ENCODE data around the gene TMEM179. TPM values are rescaled to one million over a fixed set of nuclear protein-coding genes. Genes with fewer than 3 reads are reported as not detected.

TMEM179 gene
- total and polyA plus RNA-seq, 10 of the 15 experiments (the other 5 are each of a cell fraction or from before 2014, with no cell fraction given): not detected

DNA sequence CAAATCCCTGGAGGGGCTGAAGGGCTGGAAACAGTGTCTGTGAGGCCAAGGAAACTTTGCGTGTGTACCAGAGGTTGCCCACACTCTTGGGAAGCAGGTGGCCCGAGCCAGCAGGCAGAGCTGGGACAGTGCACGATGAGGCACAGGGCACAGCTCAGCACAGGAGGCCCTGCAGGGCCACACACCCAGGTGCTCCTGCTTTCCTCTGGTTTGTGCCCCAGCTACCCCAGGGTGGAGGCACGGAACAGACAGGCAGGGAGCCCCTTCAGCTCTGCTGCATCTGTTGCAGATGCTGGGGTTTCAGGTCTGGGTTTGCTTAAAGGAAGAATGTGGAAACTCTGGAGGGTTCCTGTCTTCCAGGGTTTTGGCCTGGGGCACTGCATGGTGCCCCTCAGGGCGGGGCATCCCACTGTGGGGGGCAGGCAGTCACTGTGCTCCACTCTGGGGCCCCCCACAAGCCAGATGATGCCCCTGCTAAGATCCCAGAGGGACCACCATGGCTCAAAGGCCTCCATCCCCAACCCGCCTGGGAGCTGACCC lies 8.6 kb downstream of the TMEM179 start:
- ChIA-PET SMC1A (ENCODE audit: uncharacterized antibody, unreplicated experiment) (no interaction called here), CTCF (interaction anchor here (0.9 kb wide), 1 partner anchor 155 kb away, joined by 3 read pairs; no protein-coding TSS in a partner anchor), RAD21 (ENCODE audit: unreplicated experiment) (no interaction called here), POLR2A (no interaction called here)
- WGBS (ENCODE audit: insufficient coverage, insufficient replicate concordance, low lambda C conversion rate, missing lambda C conversion rate): 10% methylated on average over 6 of the region's 6 CpGs
- no peak for ATAC-seq
- TF ChIP-seq HCFC1 (IDR thresholded peaks at IDR 0.05; ENCODE audit: low read length) (no peak), RFX5 (IDR thresholded peaks at IDR 0.05; ENCODE audit: low read depth, low read length) (no peak), TCF3 (IDR thresholded peaks at IDR 0.05; ENCODE audit: borderline replicate concordance, insufficient read depth, low read depth, low read length) (no peak), RB1 (IDR thresholded peaks at IDR 0.05; ENCODE audit: borderline replicate concordance) (no peak), ZZZ3 (IDR thresholded peaks at IDR 0.05; ENCODE audit: control insufficient read depth, insufficient read length, low read depth) (no peak), HDAC6 (IDR thresholded peaks at IDR 0.05; ENCODE audit: unreplicated experiment) (no peak), REST (IDR thresholded peaks at IDR 0.05; ENCODE audit: low read depth, low read length) (no peak), BCL3 (IDR thresholded peaks at IDR 0.05; ENCODE audit: borderline replicate concordance, insufficient read depth, low read depth, low read length, poor library complexity, severe bottlenecking) (no peak), BCL11A (IDR thresholded peaks at IDR 0.05; ENCODE audit: low read depth, low read length) (no peak)
- TF ChIP-seq, protein P1, sequence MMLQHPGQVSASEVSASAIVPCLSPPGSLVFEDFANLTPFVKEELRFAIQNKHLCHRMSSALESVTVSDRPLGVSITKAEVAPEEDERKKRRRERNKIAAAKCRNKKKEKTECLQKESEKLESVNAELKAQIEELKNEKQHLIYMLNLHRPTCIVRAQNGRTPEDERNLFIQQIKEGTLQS (IDR thresholded peaks at IDR 0.05; ENCODE audit: borderline replicate concordance, extremely low read depth, low read depth, low read length): no peak
- in situ Hi-C loops (cut with MboI) (no loop called here), intact Hi-C loops (cut with micrococcal nuclease; ENCODE audit: unreplicated experiment) (no loop called here)
- DNase-seq (ENCODE audit: low read depth, low spot score): no peak
- BruUV-seq (replicated peaks): no TSS peak
- Histone ChIP-seq H3K27me3 (replicated peaks in 1 of 2; ENCODE audit: control insufficient read depth in 2 of 2, insufficient read depth in 2 of 2, low read length in 1 of 2) (no peaks in the 10 kb centered on the region; a peak in 1 of 4 replicates), H3K9ac (ENCODE audit: control insufficient read depth, insufficient read depth, low read length) (no peak overlapping the region), H3K79me2 (ENCODE audit: control insufficient read depth, insufficient read depth, low read length) (no peaks in the 10 kb centered on the region), H3K4me1 (ENCODE audit: control insufficient read depth, insufficient read depth, low read length) (no peaks in the 10 kb centered on the region), H3K4me3 (no peak overlapping the region), H3K9me3 (replicated peaks; ENCODE audit: control insufficient read depth, insufficient read depth, low read length) (no peaks in the 10 kb centered on the region), H4K20me1 (ENCODE audit: control insufficient read depth, insufficient read depth) (no peaks in the 10 kb centered on the region), H3K36me3 (ENCODE audit: control insufficient read depth in 2 of 2, insufficient read depth in 2 of 2, low read length in 1 of 2) (no peaks in the 10 kb centered on the region), H3K27ac (ENCODE audit: control insufficient read depth, insufficient read depth) (no peak overlapping the region), H2AFZ (ENCODE audit: control insufficient read depth, low read depth, low read length) (no peak overlapping the region), H3K4me2 (ENCODE audit: control insufficient read depth, insufficient read depth) (no peak overlapping the region)
- FAIRE-seq: no peak
